D721Med (cell line): ENCODE measurements around the gene BCL2.

Source experiments
- DNase-seq: peaks from one replicate; pipeline ENCODE4 v3.0.0; 2011; ENCODE audit warnings: low spot score; ENCODE audit not compliant: insufficient read length
- FAIRE-seq: peaks from 2 replicates; lab custom pipeline; 2011; peaks lifted over from hg19 to GRCh38; lab: Jason Lieb, UNC
- CTCF ChIP-seq: IDR thresholded peaks from 2 replicates; pipeline ENCODE4 v1.5.1; 2012; ENCODE audit warnings: mild to moderate bottlenecking, control low read depth; ENCODE audit not compliant: insufficient read depth; ENCODE audit errors: missing control alignments

The BCL2 gene

DNA sequence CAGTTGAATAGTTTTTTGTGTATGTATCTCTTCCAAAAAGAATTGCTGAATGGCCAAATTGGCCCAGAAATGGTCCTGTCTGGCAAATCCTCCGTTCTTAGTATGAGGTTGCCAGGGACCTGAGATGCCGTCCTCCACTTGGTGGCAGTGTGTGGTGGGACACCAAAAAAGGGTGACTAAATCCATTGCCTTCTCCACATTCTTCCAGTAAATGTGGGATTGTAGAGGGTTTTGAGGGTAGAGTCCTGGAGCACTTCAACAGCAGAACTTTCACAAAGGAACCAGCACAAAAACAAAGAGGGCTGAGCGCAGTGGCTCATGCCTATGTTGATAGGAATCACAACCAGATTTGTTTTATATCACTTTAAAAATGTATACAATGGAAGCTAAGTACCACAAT, 199.9 kb downstream of the BCL2 start:
- peak; percentile 48 for TF ChIP-seq CTCF
- DNase-seq (no peak), FAIRE-seq (no peak)

GRCh38 chr18:63113899-63114565, 205.5 kb downstream of the BCL2 start:
- FAIRE-seq (peak; percentile 69), DNase-seq (no peak)
- TF ChIP-seq CTCF, result no peak

- no peak for TF ChIP-seq CTCF
- peak; percentile 94 for FAIRE-seq
- no peak for DNase-seq
Observed at GRCh38 chr18:63112706-63113105, 206.9 kb downstream of the BCL2 start.

DNA sequence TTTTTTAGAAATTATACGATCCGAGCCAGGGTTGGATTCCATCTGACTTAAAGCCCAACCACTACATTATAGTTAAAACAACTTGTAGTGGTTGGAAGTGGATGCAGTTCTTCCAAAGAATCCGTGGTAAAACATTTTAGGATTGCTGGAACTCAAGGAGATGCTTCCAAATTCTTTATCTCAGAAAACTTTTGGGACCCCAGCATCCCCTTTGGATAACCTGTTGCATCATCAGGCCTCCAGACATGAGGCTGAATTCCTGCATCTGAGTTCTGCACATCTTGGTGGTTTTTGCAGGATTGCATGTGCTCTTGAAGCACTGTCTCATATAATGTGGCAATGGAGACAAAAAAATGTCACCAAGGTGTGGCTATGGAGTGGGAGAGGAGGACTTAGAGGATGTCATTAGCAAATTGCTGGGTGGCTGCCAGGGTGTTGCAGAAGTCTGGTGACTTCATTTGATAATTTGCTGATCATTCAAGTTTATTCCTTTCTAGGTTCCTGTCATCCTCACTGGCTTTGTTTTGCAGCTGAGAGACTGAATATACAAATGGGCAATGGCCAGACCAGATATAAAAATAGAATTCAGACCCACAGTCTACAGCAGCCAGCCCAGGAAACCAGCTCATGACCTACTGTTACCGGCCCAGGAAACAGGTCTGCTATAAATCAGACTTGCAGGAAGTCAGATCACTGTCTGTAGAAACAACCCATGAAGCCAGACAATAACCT, 207.7 kb downstream of the BCL2 start:
- FAIRE-seq, result peak; percentile 58

DNA sequence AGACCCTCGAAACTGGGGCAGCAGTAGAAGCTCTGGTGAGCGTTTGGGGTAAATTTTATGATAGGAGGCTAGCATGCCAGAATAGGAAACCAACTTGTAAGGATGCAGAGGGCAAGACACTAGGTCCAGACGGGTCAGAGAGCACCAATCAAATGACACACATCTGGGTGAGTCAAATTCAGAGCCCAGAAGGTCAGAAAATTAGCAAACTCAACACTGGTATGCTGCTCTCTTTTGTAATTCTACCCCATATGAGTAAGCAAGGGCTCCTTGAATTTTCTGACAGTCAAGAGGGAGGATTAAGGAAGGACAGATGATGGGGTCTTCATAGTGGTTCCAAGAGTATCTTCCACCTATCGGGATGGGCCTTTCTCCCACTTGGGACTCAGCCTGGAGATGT, 209.8 kb downstream of the BCL2 start:
- no peak for TF ChIP-seq CTCF
- DNase-seq (no peak), FAIRE-seq (no peak)

More for the DNA sequence above, 207.7 kb downstream of the BCL2 start:
- no peak for TF ChIP-seq CTCF
- no peak for DNase-seq

DNA sequence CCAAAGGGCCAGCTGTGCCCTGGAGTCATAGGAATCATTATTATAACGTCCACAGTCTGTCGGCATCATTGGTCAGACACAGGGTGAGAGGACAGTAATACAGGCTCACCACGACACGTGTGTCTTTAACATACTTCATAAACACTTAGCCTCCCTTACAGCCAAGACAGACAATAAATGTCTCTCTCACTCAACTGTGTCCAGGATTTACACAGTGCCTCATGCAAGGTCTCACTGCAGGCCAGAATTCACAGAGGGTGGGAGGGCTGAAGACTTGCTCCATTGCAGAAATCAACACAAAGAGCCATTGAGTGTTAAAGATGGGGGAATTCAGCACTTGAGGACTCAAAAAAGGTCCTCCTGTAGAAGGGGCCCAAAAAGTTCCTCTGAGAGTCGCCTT, 210.5 kb downstream of the BCL2 start:
- FAIRE-seq (no peak), DNase-seq (no peak)
- TF ChIP-seq CTCF, result no peak

- DNase-seq, result no peak
- no peak for FAIRE-seq
- TF ChIP-seq CTCF, result no peak
Observed at GRCh38 chr18:63107931-63108330, 211.6 kb downstream of the BCL2 start.
